HG03066 (cell line): Measurements from ENCODE around the gene RXRA.

Source experiments
- ATAC-seq: cut with Tn5 transposase; IDR thresholded peaks from one replicate; pipeline ENCODE4 v1.9.1; 2021; ENCODE audit warnings: low read depth; ENCODE audit not compliant: unreplicated experiment

The RXRA gene

DNA sequence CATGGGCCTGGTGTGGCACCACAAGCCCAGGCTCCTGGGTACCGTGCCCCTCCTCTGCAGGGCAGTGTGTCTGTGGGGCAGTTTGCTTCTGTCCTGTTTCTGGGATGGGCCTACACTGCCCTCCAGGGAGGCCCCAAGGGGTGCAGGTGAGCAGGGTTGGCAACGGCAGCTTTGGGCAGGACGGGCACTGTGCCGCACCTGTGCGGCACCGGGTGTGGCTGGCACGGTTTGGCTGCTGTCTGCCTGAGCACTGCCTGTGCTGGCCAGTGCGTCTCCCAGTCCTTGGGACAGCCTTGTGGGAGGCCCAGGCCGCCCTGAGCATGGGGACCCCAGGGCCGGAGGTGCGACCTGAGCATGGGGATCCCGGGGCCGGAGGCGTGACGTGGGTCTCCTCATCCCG, 37.2 kb downstream of the RXRA start:
- no peak for ATAC-seq

DNA sequence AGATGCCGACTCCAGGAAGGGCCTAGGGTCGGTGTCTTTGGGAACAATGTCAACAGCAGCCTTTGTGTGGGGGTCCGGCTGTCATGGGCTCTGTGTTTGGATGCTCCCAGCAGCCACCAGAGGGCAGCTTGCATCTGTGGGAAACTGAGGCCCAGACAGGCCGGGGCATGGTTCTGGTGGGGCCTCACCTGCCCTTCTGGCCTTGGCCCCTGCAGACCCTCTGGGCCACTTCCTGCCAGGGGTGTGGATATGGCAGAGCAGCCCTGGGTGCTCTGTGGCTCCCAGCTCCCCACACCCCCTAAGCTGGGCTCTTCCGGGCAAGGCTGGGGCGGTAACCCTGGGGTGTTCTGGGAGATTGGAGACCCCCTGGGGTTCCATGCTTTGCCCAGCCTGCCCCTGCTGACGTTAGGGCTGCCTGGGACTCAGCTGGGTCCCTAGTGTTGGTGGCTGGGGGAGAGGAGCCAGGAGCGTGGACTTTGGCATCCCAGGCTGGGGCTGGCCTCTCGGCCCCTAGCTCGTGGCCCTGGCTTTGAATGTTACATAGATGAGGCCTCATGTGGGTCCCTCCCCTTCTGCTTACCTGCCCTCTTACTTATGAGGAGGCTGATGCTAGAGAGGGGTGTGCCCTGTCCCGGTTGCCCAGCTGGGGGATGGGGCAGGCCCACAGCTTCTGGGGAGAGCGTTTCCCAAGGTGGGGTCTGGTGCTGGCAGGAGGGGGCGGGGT, 38.3 kb downstream of the RXRA start:
- ATAC-seq: no peak

GRCh38 chr9:134365115-134365596, 38.9 kb downstream of the RXRA start:
- no peak for ATAC-seq

GRCh38 chr9:134365791-134366222, 39.6 kb downstream of the RXRA start:
- ATAC-seq: no peak

GRCh38 chr9:134366223-134367031, 40.2 kb downstream of the RXRA start:
- ATAC-seq: no peak

DNA sequence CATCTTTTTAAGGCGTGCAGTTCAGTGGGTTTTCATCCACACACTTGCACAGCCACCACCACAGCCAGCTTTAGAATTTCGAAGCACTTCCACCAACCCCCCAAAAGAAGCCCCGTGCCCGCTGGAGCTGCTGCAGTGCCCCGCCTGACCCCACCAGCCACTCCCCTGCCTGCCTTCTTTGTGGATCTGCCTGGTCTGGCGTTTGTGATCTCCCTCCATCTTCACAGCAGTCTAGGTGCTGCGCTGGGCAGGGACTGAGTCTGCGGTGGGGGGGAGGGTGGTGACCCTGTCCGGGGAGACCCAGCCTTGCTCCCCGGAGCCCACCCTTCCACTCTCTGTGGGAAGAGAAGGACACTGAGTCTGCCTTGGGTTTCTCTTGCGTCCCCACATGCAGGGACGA, 40.8 kb downstream of the RXRA start:
- ATAC-seq: no peak

DNA sequence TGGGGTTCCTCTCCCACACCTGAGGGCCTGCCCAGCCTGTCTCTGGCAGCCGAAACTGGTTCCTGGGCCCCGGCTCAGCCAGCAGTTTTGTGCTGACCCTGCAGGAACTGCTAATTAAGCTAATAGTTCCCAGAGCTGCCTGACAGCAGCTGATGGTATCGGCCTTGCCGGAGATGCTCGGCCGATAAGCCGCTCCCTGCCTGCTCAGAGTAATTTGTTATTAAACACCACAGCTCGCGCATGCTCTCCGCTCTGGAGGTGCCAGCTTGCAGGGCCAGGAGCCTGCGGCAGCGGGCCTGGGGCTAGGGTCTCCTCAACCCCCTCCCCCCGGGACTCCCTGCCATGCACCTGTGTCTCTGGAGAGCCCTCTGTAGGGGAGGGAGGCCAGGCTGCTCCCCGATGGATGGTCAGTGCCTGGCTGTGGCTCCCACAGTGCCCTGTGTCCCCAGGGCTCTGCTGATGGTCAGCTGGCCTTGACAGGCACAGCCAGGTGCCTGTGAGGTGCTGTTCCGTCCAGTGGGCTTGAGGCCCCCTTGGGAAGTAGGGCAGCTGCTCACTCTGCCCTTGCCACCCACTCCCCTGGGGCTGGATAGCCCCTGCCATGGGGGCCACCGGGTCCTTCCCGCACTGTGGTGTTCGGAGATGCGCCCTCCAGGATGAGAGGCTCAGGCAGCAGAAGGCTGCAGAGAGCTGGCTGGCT, 41.7 kb downstream of the RXRA start:
- ATAC-seq: no peak

DNA sequence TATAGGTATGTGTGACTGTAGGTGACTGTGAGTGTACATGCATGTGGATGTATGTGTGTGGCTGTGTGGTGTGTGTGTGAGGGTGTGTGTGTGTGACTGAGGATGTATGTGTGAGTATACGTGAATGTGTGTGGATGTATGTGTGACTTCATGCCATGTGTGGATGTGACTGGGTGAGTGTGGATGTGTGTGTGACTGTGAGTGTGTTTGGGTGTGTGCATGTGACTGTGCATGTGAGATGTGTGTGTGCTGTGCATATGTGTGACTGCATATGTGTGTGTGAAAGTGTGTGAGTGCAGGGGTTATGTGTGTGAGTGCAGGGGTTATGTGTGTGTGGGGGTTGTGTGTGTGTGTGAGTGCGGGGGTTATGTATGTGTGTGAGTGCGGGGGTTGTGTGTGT, 42.3 kb downstream of the RXRA start:
- no peak for ATAC-seq

GRCh38 chr9:134369416-134370212, 43.4 kb downstream of the RXRA start:
- ATAC-seq: no peak

- no peak for ATAC-seq
Observed at GRCh38 chr9:134370213-134370492, 43.9 kb downstream of the RXRA start.

GRCh38 chr9:134370638-134371037, 44.4 kb downstream of the RXRA start:
- ATAC-seq: no peak

GRCh38 chr9:134371731-134372130, 45.5 kb downstream of the RXRA start:
- no peak for ATAC-seq

DNA sequence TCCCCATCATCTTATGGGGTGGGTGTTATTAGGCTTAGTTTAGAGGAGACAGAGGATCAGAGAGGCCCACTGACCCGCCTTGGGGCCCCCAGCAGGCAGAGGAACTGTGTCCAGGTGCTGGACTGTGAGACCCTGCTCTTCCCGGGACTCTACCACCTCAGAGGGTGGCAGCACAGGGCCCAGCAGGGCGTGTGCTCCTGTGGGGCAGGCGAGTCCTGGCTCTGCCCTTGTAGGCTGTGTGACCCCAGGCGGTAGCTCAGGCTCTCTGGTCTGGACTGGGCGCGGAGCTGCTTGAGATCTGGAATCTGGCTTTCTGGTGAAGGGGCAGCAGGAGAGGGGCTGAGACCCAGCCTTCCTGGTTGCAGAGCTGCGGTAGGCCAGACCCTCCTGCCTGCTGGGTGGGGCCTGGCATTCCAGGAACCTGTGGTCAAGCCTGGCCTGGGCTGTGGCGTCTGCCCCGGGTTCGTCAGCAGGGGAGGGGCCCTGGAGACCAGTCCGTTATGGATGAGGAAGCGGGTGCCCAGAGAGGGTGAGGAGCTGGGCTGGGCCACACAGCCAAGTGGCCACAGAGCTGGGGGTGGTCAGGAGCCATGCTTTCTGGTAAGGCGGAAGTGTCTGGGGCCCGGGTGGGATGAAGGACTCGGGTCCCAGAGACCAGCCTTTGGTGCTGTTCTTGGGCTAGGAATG, 46.5 kb downstream of the RXRA start:
- no peak for ATAC-seq

DNA sequence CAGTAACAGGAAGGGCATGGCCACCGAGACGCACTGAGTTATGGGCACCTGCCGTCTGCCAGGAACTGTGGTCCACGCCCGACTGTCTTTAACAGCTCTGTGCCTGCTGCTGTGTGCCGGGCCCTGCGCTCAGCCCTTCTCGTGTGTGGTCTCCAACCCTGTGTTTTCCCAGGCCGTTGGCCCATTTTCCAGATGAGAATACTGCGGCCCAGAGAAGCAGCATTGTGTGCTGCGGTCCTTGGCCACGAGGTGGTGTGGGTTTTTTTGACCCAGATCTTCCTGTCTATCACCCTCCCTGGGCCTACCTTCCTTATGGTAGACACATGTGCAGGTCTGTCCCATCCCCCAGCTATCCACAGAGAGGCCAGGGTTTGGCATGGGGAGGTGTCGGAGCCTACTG, 47.0 kb downstream of the RXRA start:
- no peak for ATAC-seq

GRCh38 chr9:134373953-134374300, 47.7 kb downstream of the RXRA start:
- no peak for ATAC-seq

DNA sequence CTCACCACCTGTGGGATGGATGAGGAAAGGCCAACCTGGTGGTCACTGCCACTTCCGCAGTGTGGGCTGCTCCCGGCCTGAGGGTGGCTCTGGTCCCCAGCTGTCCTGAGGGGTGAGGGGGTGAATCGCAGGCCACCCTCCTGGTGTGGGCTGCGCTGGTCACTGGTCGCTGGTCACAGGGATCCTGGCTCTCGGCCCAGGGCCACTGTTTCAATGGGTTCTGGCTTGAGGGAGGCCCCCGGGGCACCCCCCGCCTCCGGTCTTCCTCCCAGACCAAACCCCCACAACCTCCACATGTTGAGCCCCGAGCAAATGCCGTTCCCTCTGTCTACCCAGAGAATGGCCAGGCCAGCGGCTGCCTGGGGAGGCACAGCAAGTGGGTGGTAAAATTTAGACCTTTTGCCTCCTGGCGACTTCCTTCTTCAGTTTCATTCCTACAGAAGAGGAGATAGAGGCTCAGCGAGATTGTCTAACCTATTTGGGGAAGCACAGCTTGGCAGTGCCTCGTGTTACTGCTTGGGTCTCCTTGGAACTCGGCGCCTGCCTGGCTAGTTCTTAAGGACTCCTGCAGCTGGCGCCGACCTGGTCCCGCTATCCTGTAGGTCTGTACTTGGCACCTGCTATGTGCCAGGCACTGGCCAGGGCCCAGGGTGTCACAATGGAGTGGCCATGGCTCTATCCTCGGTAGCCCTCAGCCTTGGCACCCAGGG, 48.2 kb downstream of the RXRA start:
- ATAC-seq: no peak

DNA sequence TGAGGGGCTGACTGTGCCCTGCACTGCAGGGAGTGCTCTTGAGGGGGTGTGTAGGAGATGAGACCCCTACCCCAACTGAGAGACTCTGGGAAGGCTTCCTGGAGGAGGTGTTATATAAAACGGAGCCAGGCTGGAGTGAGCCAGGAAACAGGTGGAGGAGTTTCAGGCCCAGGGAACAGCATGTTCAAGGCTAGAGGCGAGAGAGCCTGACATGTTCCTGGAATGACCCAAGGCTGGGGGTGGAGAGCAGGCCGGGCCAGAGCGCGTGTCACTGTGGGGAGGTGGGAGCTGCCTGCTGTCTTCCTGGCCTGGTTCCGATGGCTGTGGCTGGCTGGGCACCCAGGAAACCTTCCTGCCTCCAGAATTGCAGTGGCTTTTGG, 48.7 kb downstream of the RXRA start:
- no peak for ATAC-seq

- ATAC-seq: no peak
Observed at GRCh38 chr9:134375430-134376385, 49.5 kb downstream of the RXRA start.
